Stimulated activated CD4-positive, alpha-beta T cell treated with anti-CD3 and anti-CD28 coated beads, TNF-alpha, amount 100 ng/mL, for 4 hours (primary cell): ENCODE results near the gene SMAD7.

Experiments
- DNase-seq, 3 experiments: peaks; one replicate each; pipeline ENCODE4 v3.0.0-alpha.2; 2020; ENCODE audit warnings: low read depth in 3 of 3

The SMAD7 gene

GRCh38 chr18:48959921-48960920 lies 9.5 kb upstream of the SMAD7 start:
- DNase-seq, result no peak

GRCh38 chr18:48959551-48959920 lies 8.8 kb upstream of the SMAD7 start:
- DNase-seq, result no peak

- DNase-seq, result no peak
These were observed 8.2 kb upstream of the SMAD7 start for GRCh38 chr18:48958951-48959350.

- no peak for DNase-seq
These were observed 6.9 kb upstream of the SMAD7 start for GRCh38 chr18:48957616-48958015.

- DNase-seq, result no peak
These were observed 6.4 kb upstream of the SMAD7 start for GRCh38 chr18:48957136-48957535.

GRCh38 chr18:48956356-48956755 lies 5.6 kb upstream of the SMAD7 start:
- no peak for DNase-seq

GRCh38 chr18:48955830-48956261 lies 5.1 kb upstream of the SMAD7 start:
- no peak for DNase-seq

- no peak for DNase-seq
These were observed 4.4 kb upstream of the SMAD7 start for GRCh38 chr18:48954886-48955819.

GRCh38 chr18:48953104-48953706 lies 2.4 kb upstream of the SMAD7 start:
- no peak for DNase-seq

GRCh38 chr18:48952287-48953103 lies 1.7 kb upstream of the SMAD7 start:
- peak in 1 of 3 experiments; percentile 42 for DNase-seq

- peak; percentile 49 to 74 (median 59) for DNase-seq
These were observed 902 bp upstream of the SMAD7 start for GRCh38 chr18:48951448-48952286.

- DNase-seq, result no peak
These were observed 894 bp downstream of the SMAD7 start for GRCh38 chr18:48949606-48950535.

GRCh38 chr18:48949050-48949605 lies 1.6 kb downstream of the SMAD7 start:
- no peak for DNase-seq

- no peak for DNase-seq
These were observed 2.4 kb downstream of the SMAD7 start for GRCh38 chr18:48948112-48949049.

GRCh38 chr18:48947560-48947959 lies 3.2 kb downstream of the SMAD7 start:
- DNase-seq, result no peak

- DNase-seq, result no peak
These were observed 3.7 kb downstream of the SMAD7 start for GRCh38 chr18:48947092-48947491.

- DNase-seq, result no peak
These were observed 4.4 kb downstream of the SMAD7 start for GRCh38 chr18:48946329-48946835.

GRCh38 chr18:48945953-48946217 lies 4.9 kb downstream of the SMAD7 start:
- no peak for DNase-seq
